Pancreas (tissue), 10 donors: ENCODE data around the gene POLR3H. TPM values are rescaled to one million over a fixed set of nuclear protein-coding genes. Genes with fewer than 3 reads are reported as not detected.

Experiments used
- ATAC-seq, 4 donors: fragments of 200-7000 bp; cut with Tn5 transposase; one replicate each; pipeline versions ENCODE4 v1.8.0 to v1.9.1; 2020; ENCODE audit warnings: mild to moderate bottlenecking in 4 of 4, moderate library complexity in 4 of 4
- DNase-seq, 6 donors: peaks; one replicate each; pipeline ENCODE4 v3.0.0-alpha.2; 2020
- FAIRE-seq: peaks from 2 replicates; lab custom pipeline; 2012; peaks lifted over from hg19 to GRCh38; lab: Jason Lieb, UNC
- H3K27ac ChIP-seq, 4 donors: fragments of 200-600 bp; sonication (generic); 1 replicate in 3 of 4; 2 replicates in 1 of 4; pipeline versions ENCODE4 v1.5.0 to v1.8.0; 2020
- H3K27me3 ChIP-seq, 4 donors: fragments of 200-600 bp; one replicate each; pipeline ENCODE4 v1.8.0; 2021
- H3K36me3 ChIP-seq, 3 donors: fragments of 200-600 bp; sonication (generic) in 1 of 3; one replicate each; pipeline versions ENCODE4 v1.5.0 to v1.8.0; 2020 to 2021
- H3K4me1 ChIP-seq, 3 donors: fragments of 200-600 bp; one replicate each; pipeline ENCODE4 v1.8.0; 2021
- H3K4me3 ChIP-seq, 4 donors: fragments of 200-600 bp; sonication (generic) in 2 of 4; one replicate each; pipeline versions ENCODE4 v1.5.0 to v1.8.0; 2020 to 2021
- H3K9me3 ChIP-seq, 4 donors: fragments of 200-600 bp; one replicate each; pipeline ENCODE4 v1.8.0; 2021
- CTCF ChIP-seq, 4 donors: fragments of 200-600 bp; sonication (generic) in 3 of 4; IDR thresholded peaks; one replicate each; pipeline versions ENCODE4 v1.5.0 to v1.8.0; 2021; ENCODE audit warnings: antibody characterized with exemption in 4 of 4
- WGBS, 2 donors: extraction: QIAGEN DNeasy Blood & Tissue Kit; methylation state at CpG; one replicate each; pipeline ENCODE4 v1.1.7; 2013; 5-methylcytosine and 5-hydroxymethylcytosine counted together
- intact Hi-C, 3 donors: fragments of 100-400 bp; cut with DNase I; formaldehyde crosslinking; loops; one replicate each; pipeline versions ENCODE4 v1.11.1 to v1.14.2; 2022
- polyA plus RNA-seq, 2 donors: library from polyadenylated mRNA; stranded (reverse); fragments of 200-250 nt; gene quantifications; one replicate each; pipeline ENCODE4 v1.2.3, GENCODE V29; 2013
- total RNA-seq, 6 donors: library from RNA; stranded (reverse); fragmentation: NEBNext Ultra II Directional in 4 of 6; extraction: Animal tissue kit (Norgen Biotek cat#: 25700) in 4 of 6; gene quantifications; one replicate each; pipeline versions ENCODE4 v1.2.1 to v1.2.4, GENCODE V29; 2021 to 2023
- donor health status: healthy with polysubstance abuse.
- donor health status: DM: no; HTN: no; CAD: no; lungs with moderate emphysema.
- donor health status: DM: no; HTN: no; CAD: no.
- donor health status: control.
- donor health status: control.
- donor health status: Bipolar disorder and iron deficiency.
- donor health status: DM: yes; HTN: yes; CAD: no.
- donor health status: DM: no; HTN: no; CAD: no.
- donor health status: DM: no; HTN: no; CAD: no.
- donor health status: DM: yes; HTN: yes; CAD: no.

POLR3H gene
- total and polyA plus RNA-seq, 8 donors = 11.0 to 22.0 (median 14.4) TPM

GRCh38 chr22:41511521-41511968 lies 32.7 kb downstream of the POLR3H start:
- WGBS, 2 donors = 36 to 42% methylated on average over 2 of the region's 2 CpGs
- intact Hi-C loops = no loop called here
- peak overlapping the region in 3 of 4 donors; percentile 6 to 58 (median 33) for H3K27ac ChIP-seq
- H3K4me1 ChIP-seq = no peaks in the 10 kb centered on the region
- H3K27me3 ChIP-seq = no peaks in the 10 kb centered on the region
- no peak overlapping the region for H3K4me3 ChIP-seq
- H3K9me3 ChIP-seq = no peaks in the 10 kb centered on the region
- peak; percentile 26 to 47 (median 38) for ATAC-seq
- H3K36me3 ChIP-seq = peaks cover 0 to 46% (median 18%) of the 10 kb centered on the region in 3 donors
- DNase-seq = no peak
- no peak for TF ChIP-seq CTCF (IDR thresholded peaks at IDR 0.05)
- no peak for FAIRE-seq

- Histone ChIP-seq H3K36me3 (peaks cover 0 to 22% (median 18%) of the 10 kb centered on the region in 3 donors), H3K27me3 (no peaks in the 10 kb centered on the region), H3K27ac (no peak overlapping the region), H3K4me3 (no peak overlapping the region), H3K9me3 (no peaks in the 10 kb centered on the region), H3K4me1 (no peaks in the 10 kb centered on the region)
- ATAC-seq (no peak), DNase-seq (no peak), FAIRE-seq (no peak)
- WGBS, 2 donors = 77 to 80% methylated on average over 12 of the region's 12 CpGs
- TF ChIP-seq CTCF (IDR thresholded peaks at IDR 0.05) = no peak
- intact Hi-C loops = no loop called here
Observed at GRCh38 chr22:41508770-41509170, 35.5 kb downstream of the POLR3H start.

- FAIRE-seq (no peak), DNase-seq (peak in 1 of 6 donors; percentile 79), ATAC-seq (no peak)
- H3K27me3 ChIP-seq = no peaks in the 10 kb centered on the region
- no peaks in the 10 kb centered on the region for H3K4me1 ChIP-seq
- H3K4me3 ChIP-seq = no peak overlapping the region
- no peak overlapping the region for H3K27ac ChIP-seq
- H3K9me3 ChIP-seq = no peaks in the 10 kb centered on the region
- intact Hi-C loops = no loop called here
- 91 to 92% methylated on average over 23 of the region's 23 CpGs for WGBS, 2 donors
- no peak for TF ChIP-seq CTCF (IDR thresholded peaks at IDR 0.05)
- H3K36me3 ChIP-seq = peaks cover 0 to 19% (median 14%) of the 10 kb centered on the region in 3 donors
Observed at GRCh38 chr22:41507330-41508063, 36.8 kb downstream of the POLR3H start.

- Histone ChIP-seq H3K36me3 (peaks cover 0 to 22% (median 14%) of the 10 kb centered on the region in 3 donors), H3K27ac (no peak overlapping the region), H3K27me3 (no peaks in the 10 kb centered on the region), H3K9me3 (no peaks in the 10 kb centered on the region), H3K4me3 (no peak overlapping the region), H3K4me1 (no peaks in the 10 kb centered on the region)
- no peak for FAIRE-seq
- WGBS, 2 donors = 89 to 92% methylated on average over 10 of the region's 10 CpGs
- no peak for DNase-seq
- TF ChIP-seq CTCF (IDR thresholded peaks at IDR 0.05) = no peak
- no peak for ATAC-seq
- intact Hi-C loops = no loop called here
Observed at GRCh38 chr22:41505511-41506220, 38.6 kb downstream of the POLR3H start.
